Activated CD4-positive, alpha-beta memory T cell treated with anti-CD3 and anti-CD28 coated beads for 36 hours (primary cell): ENCODE data around the gene FMOD. TPM values are rescaled to one million over a fixed set of nuclear protein-coding genes. Genes with fewer than 3 reads are reported as not detected.

ENCODE experiments used
- CTCF ChIA-PET: fragments of 350-600 bp; sonication (Branson Sonifier 250); formaldehyde crosslinking; loops from one replicate; lab custom pipeline; 2021; ENCODE audit warnings: antibody characterized with exemption, inconsistent platforms; lab: Charles Lee
- POLR2A ChIA-PET: fragments of 350-600 bp; sonication (Branson Sonifier 250); formaldehyde crosslinking; loops from one replicate; lab custom pipeline; 2021; ENCODE audit warnings: antibody characterized with exemption; lab: Charles Lee
- DNase-seq: peaks from one replicate; pipeline ENCODE4 v3.0.0-alpha.2; 2020
- H3K27ac Mint-ChIP-seq: one replicate; pipeline ENCODE4 v1.8.0; 2021; ENCODE audit warnings: mixed read lengths
- H3K27me3 Mint-ChIP-seq: one replicate; pipeline ENCODE4 v1.8.0; 2021; ENCODE audit warnings: mixed read lengths
- H3K36me3 Mint-ChIP-seq: one replicate; pipeline ENCODE4 v1.8.0; 2021; ENCODE audit warnings: mixed read lengths
- H3K4me1 Mint-ChIP-seq: one replicate; pipeline ENCODE4 v1.8.0; 2021; ENCODE audit warnings: low read depth, mixed read lengths
- H3K4me3 Mint-ChIP-seq: one replicate; pipeline ENCODE4 v1.8.0; 2021; ENCODE audit warnings: mild to moderate bottlenecking, mixed read lengths
- H3K9me3 Mint-ChIP-seq: one replicate; pipeline ENCODE4 v1.8.0; 2021; ENCODE audit warnings: mixed read lengths
- intact Hi-C: fragments of 100-400 bp; cut with micrococcal nuclease; formaldehyde crosslinking; loops from one replicate; pipeline ENCODE4 v1.15.1; 2023
- total RNA-seq, 2 experiments: library from RNA; stranded (reverse); gene quantifications; one replicate each; pipeline ENCODE4 v1.2.3, GENCODE V29; 2021

Gene FMOD
- total RNA-seq, 2 experiments from 2014 or later: 0.95 to 1.9 TPM

- no peak for DNase-seq
- no peaks in the 10 kb centered on the region for H3K36me3 Mint-ChIP-seq
- H3K4me1 Mint-ChIP-seq: no peaks in the 10 kb centered on the region
- ChIA-PET POLR2A (no interaction called here), CTCF (interaction anchor here (0.6 to 2.4 kb wide), 3 partner anchors 18 to 92 kb away, joined by 3 to 8 read pairs (median 7); no protein-coding TSS in a partner anchor)
- intact Hi-C loops: no loop called here
- no peak overlapping the region for H3K27ac Mint-ChIP-seq
- peaks cover 32% of the 10 kb centered on the region for H3K27me3 Mint-ChIP-seq
- peaks cover 7% of the 10 kb centered on the region for H3K9me3 Mint-ChIP-seq
- H3K4me3 Mint-ChIP-seq: no peak overlapping the region
Measured at GRCh38 chr1:203359010-203359571, 8.2 kb upstream of the FMOD start.

GRCh38 chr1:203354246-203354645, 3.3 kb upstream of the FMOD start:
- peaks cover 7% of the 10 kb centered on the region for H3K9me3 Mint-ChIP-seq

GRCh38 chr1:203353486-203353885, 2.6 kb upstream of the FMOD start:
- no peak overlapping the region for H3K27ac Mint-ChIP-seq
- DNase-seq: no peak
- POLR2A ChIA-PET: no interaction called here

More at GRCh38 chr1:203354246-203354645, 3.3 kb upstream of the FMOD start:
- intact Hi-C loops: no loop called here
- no peak overlapping the region for H3K27ac Mint-ChIP-seq
- no peaks in the 10 kb centered on the region for H3K36me3 Mint-ChIP-seq
- no peak overlapping the region for H3K4me3 Mint-ChIP-seq
- H3K4me1 Mint-ChIP-seq: peaks cover 9% of the 10 kb centered on the region
- POLR2A ChIA-PET: no interaction called here
- H3K27me3 Mint-ChIP-seq: peaks cover 28% of the 10 kb centered on the region
- DNase-seq: no peak
- CTCF ChIA-PET: interaction anchor here (0.6 to 5.3 kb wide), 3 partner anchors 13 to 90 kb away, joined by 3 to 31 read pairs (median 4); no protein-coding TSS in a partner anchor

GRCh38 chr1:203349773-203350524, 973 bp downstream of the FMOD start:
- ChIA-PET CTCF (interaction anchor here (1.1 to 19.3 kb wide), 3 partner anchors 9 to 138 kb away, joined by 7 to 847 read pairs (median 31); no protein-coding TSS in a partner anchor), POLR2A (no interaction called here)
- Mint-ChIP-seq H3K4me1 (peaks cover 9% of the 10 kb centered on the region), H3K27me3 (peaks cover 25% of the 10 kb centered on the region), H3K36me3 (no peaks in the 10 kb centered on the region), H3K27ac (no peak overlapping the region), H3K9me3 (no peaks in the 10 kb centered on the region), H3K4me3 (no peak overlapping the region)
- intact Hi-C loops: no loop called here
- no peak for DNase-seq

More at GRCh38 chr1:203353486-203353885, 2.6 kb upstream of the FMOD start:
- H3K36me3 Mint-ChIP-seq: no peaks in the 10 kb centered on the region
- CTCF ChIA-PET: interaction anchor here (1.1 to 5.3 kb wide), 2 partner anchors 12 to 135 kb away, joined by 3 to 31 read pairs; no protein-coding TSS in a partner anchor
- H3K9me3 Mint-ChIP-seq: peaks cover 7% of the 10 kb centered on the region
- H3K4me3 Mint-ChIP-seq: no peak overlapping the region
- intact Hi-C loops: no loop called here
- peaks cover 25% of the 10 kb centered on the region for H3K27me3 Mint-ChIP-seq
- H3K4me1 Mint-ChIP-seq: peaks cover 9% of the 10 kb centered on the region

- Mint-ChIP-seq H3K4me1 (peaks cover 9% of the 10 kb centered on the region), H3K27me3 (peaks cover 23% of the 10 kb centered on the region), H3K9me3 (no peaks in the 10 kb centered on the region), H3K36me3 (no peaks in the 10 kb centered on the region), H3K4me3 (no peak overlapping the region), H3K27ac (no peak overlapping the region)
- POLR2A ChIA-PET: no interaction called here
- CTCF ChIA-PET: interaction anchor here (19.3 kb wide), 1 partner anchor 82 kb away, joined by 847 read pairs; no protein-coding TSS in a partner anchor
- DNase-seq: no peak
- intact Hi-C loops: no loop called here
Measured at GRCh38 chr1:203349166-203349565, 1.8 kb downstream of the FMOD start.

- ChIA-PET CTCF (interaction anchor here (0.7 to 19.3 kb wide), 4 partner anchors 9 to 139 kb away, joined by 3 to 847 read pairs (median 103); no protein-coding TSS in a partner anchor), POLR2A (no interaction called here)
- no peaks in the 10 kb centered on the region for H3K9me3 Mint-ChIP-seq
- H3K27ac Mint-ChIP-seq: no peak overlapping the region
- no peak for DNase-seq
- peaks cover 21% of the 10 kb centered on the region for H3K27me3 Mint-ChIP-seq
- intact Hi-C loops: no loop called here
- H3K4me3 Mint-ChIP-seq: no peak overlapping the region
- H3K36me3 Mint-ChIP-seq: no peaks in the 10 kb centered on the region
- peaks cover 13% of the 10 kb centered on the region for H3K4me1 Mint-ChIP-seq
Measured at GRCh38 chr1:203346769-203347102, 4.2 kb downstream of the FMOD start.

- Mint-ChIP-seq H3K27ac (no peak overlapping the region), H3K4me3 (no peak overlapping the region), H3K4me1 (peaks cover 9% of the 10 kb centered on the region), H3K27me3 (peaks cover 20% of the 10 kb centered on the region), H3K9me3 (no peaks in the 10 kb centered on the region), H3K36me3 (no peaks in the 10 kb centered on the region)
- POLR2A ChIA-PET: no interaction called here
- intact Hi-C loops: no loop called here
- CTCF ChIA-PET: interaction anchor here (0.6 to 19.3 kb wide), 4 partner anchors 8 to 139 kb away, joined by 3 to 847 read pairs (median 104); no protein-coding TSS in a partner anchor
- DNase-seq: no peak
Measured at GRCh38 chr1:203346060-203346768, 4.7 kb downstream of the FMOD start.

- Mint-ChIP-seq H3K9me3 (no peaks in the 10 kb centered on the region), H3K27me3 (peaks cover 24% of the 10 kb centered on the region), H3K4me1 (peaks cover 10% of the 10 kb centered on the region), H3K27ac (no peak overlapping the region), H3K36me3 (no peaks in the 10 kb centered on the region), H3K4me3 (no peak overlapping the region)
- POLR2A ChIA-PET: no interaction called here
- DNase-seq: no peak
- intact Hi-C loops: no loop called here
- CTCF ChIA-PET: interaction anchor here (0.6 to 19.3 kb wide), 12 partner anchors 8 to 141 kb away, joined by 3 to 847 read pairs (median 9); partner anchors contain the start of gene BTG2
Measured at GRCh38 chr1:203343956-203344754, 6.8 kb downstream of the FMOD start.

- Mint-ChIP-seq H3K27me3 (peaks cover 16% of the 10 kb centered on the region), H3K36me3 (no peaks in the 10 kb centered on the region), H3K9me3 (no peaks in the 10 kb centered on the region), H3K4me3 (peak overlapping the region; percentile 36), H3K27ac (no peak overlapping the region), H3K4me1 (peaks cover 12% of the 10 kb centered on the region)
- intact Hi-C loops: no loop called here
- peak; percentile 63 for DNase-seq
- ChIA-PET CTCF (interaction anchor here (0.5 to 19.3 kb wide), 27 partner anchors 9 to 374 kb away, joined by 3 to 847 read pairs (median 5); partner anchors contain the start of genes BTG2 and FMOD), POLR2A (interaction anchor here (0.8 to 1.2 kb wide), 2 partner anchors 70 to 71 kb away, joined by 3 to 4 read pairs; no protein-coding TSS in a partner anchor)
Measured at GRCh38 chr1:203342192-203342940, 8.6 kb downstream of the FMOD start.

GRCh38 chr1:203340112-203340790, 10.7 kb downstream of the FMOD start:
- Mint-ChIP-seq H3K36me3 (no peaks in the 10 kb centered on the region), H3K4me1 (peaks cover 23% of the 10 kb centered on the region), H3K27me3 (peaks cover 11% of the 10 kb centered on the region), H3K9me3 (no peaks in the 10 kb centered on the region), H3K4me3 (no peak overlapping the region), H3K27ac (no peak overlapping the region)
- POLR2A ChIA-PET: interaction anchor here (0.6 to 3.0 kb wide), 2 partner anchors 72 to 213 kb away, joined by 3 to 17 read pairs; no protein-coding TSS in a partner anchor
- CTCF ChIA-PET: interaction anchor here (0.6 to 19.3 kb wide), 33 partner anchors 10 to 1788 kb away, joined by 3 to 847 read pairs (median 4); partner anchors contain the start of genes BTG2, FMOD and LAX1
- DNase-seq: peak; percentile 71
- intact Hi-C loops: loop anchor here (1.0 kb wide), 1 partner anchor 147 kb away; no protein-coding TSS in a partner anchor
